ENCODE measurements around the gene LEMD1.
A peak's percentile ranks its signal among the peaks of the same experiment; 100 is the strongest.
"Not testable (repeated sequence)": the region's sequence is repeated elsewhere in the genome, so short reads cannot be mapped to it uniquely, and the experiment has no call there.

Gene LEMD1

GRCh38 chr1:205424901-205425600, 3.2 kb upstream of the LEMD1 start:
- DNase-seq = no peak

GRCh38 chr1:205423814-205424399, 2.1 kb upstream of the LEMD1 start:
- DNase-seq = no peak

- DNase-seq = no peak
Observed at GRCh38 chr1:205422993-205423642, 1.3 kb upstream of the LEMD1 start.

- DNase-seq = no peak
Observed at GRCh38 chr1:205420938-205421337, 918 bp downstream of the LEMD1 start.

GRCh38 chr1:205417870-205418635, 3.8 kb downstream of the LEMD1 start:
- DNase-seq = no peak

GRCh38 chr1:205416322-205416721, 5.5 kb downstream of the LEMD1 start:
- no peak for DNase-seq

GRCh38 chr1:205410581-205411298, 11.1 kb downstream of the LEMD1 start:
- DNase-seq = no peak

GRCh38 chr1:205407970-205408369, 13.9 kb downstream of the LEMD1 start:
- DNase-seq = no peak

GRCh38 chr1:205406252-205406651, 15.6 kb downstream of the LEMD1 start:
- DNase-seq = not testable (repeated sequence)

GRCh38 chr1:205404484-205404883, 17.4 kb downstream of the LEMD1 start:
- not testable (repeated sequence) for DNase-seq

- DNase-seq = no peak
Observed at GRCh38 chr1:205398586-205398985, 23.3 kb downstream of the LEMD1 start.

GRCh38 chr1:205396967-205397616, 24.8 kb downstream of the LEMD1 start:
- peak; percentile 19 for DNase-seq

- DNase-seq = no peak
Observed at GRCh38 chr1:205395616-205396015, 26.2 kb downstream of the LEMD1 start.

GRCh38 chr1:205392650-205393049, 29.2 kb downstream of the LEMD1 start:
- DNase-seq = no peak

- DNase-seq = no peak
Observed at GRCh38 chr1:205391386-205391785, 30.5 kb downstream of the LEMD1 start.

GRCh38 chr1:205387845-205388244, 34.0 kb downstream of the LEMD1 start:
- no peak for DNase-seq

- not testable (repeated sequence) for DNase-seq
Observed at GRCh38 chr1:205382990-205383389, 38.9 kb downstream of the LEMD1 start.

GRCh38 chr1:205382561-205382960, 39.3 kb downstream of the LEMD1 start:
- DNase-seq = no peak

- DNase-seq = no peak
Observed at GRCh38 chr1:205381305-205381704, 40.6 kb downstream of the LEMD1 start.

- DNase-seq = no peak
Observed at GRCh38 chr1:205380882-205381281, 41.0 kb downstream of the LEMD1 start.

- DNase-seq = no peak
Observed at GRCh38 chr1:205379056-205379455, 42.8 kb downstream of the LEMD1 start.

- DNase-seq = no peak
Observed at GRCh38 chr1:205377355-205377754, 44.5 kb downstream of the LEMD1 start.
